ENCODE data around the gene C3orf80.
"Not testable (repeated sequence)": the region's sequence is repeated elsewhere in the genome, so short reads cannot be mapped to it uniquely, and the experiment has no call there.

The C3orf80 gene

GRCh38 chr3:160225176-160226025, at the start of gene C3orf80:
Gene C3orf80, plus strand, starts transcription at chr3:160225422. Its CDS starts 214 bp downstream, at chr3:160225636.
- DNase-seq (ENCODE audit: insufficient read length, low spot score) (peak; percentile 46), FAIRE-seq (peak; percentile 98)

- FAIRE-seq, result no peak
Measured at GRCh38 chr3:160176923-160177322, 48.3 kb upstream of the C3orf80 start.

GRCh38 chr3:160178661-160179060, 46.6 kb upstream of the C3orf80 start:
- FAIRE-seq; DNase-seq (ENCODE audit: insufficient read length, low spot score): not testable (repeated sequence)

More at GRCh38 chr3:160176923-160177322, 48.3 kb upstream of the C3orf80 start:
- no peak for DNase-seq (ENCODE audit: insufficient read length, low spot score)

GRCh38 chr3:160179403-160179802, 45.8 kb upstream of the C3orf80 start:
- DNase-seq (ENCODE audit: insufficient read length, low spot score); FAIRE-seq: not testable (repeated sequence)

- FAIRE-seq, result no peak
- no peak for DNase-seq (ENCODE audit: insufficient read length, low spot score)
Measured at GRCh38 chr3:160179906-160180305, 45.3 kb upstream of the C3orf80 start.

- FAIRE-seq (peak; percentile 51), DNase-seq (ENCODE audit: insufficient read length, low spot score) (peak; percentile 51)
Measured at GRCh38 chr3:160180581-160181216, 44.5 kb upstream of the C3orf80 start.

- FAIRE-seq, result no peak
- no peak for DNase-seq (ENCODE audit: insufficient read length, low spot score)
Measured at GRCh38 chr3:160183345-160184076, 41.7 kb upstream of the C3orf80 start.

- no peak for FAIRE-seq
- DNase-seq (ENCODE audit: insufficient read length, low spot score), result no peak
Measured at GRCh38 chr3:160184655-160185054, 40.6 kb upstream of the C3orf80 start.

- no peak for FAIRE-seq
Measured at GRCh38 chr3:160185751-160186150, 39.5 kb upstream of the C3orf80 start.

GRCh38 chr3:160187288-160187687, 37.9 kb upstream of the C3orf80 start:
- FAIRE-seq (no peak), DNase-seq (ENCODE audit: insufficient read length, low spot score) (no peak)

More at GRCh38 chr3:160185751-160186150, 39.5 kb upstream of the C3orf80 start:
- DNase-seq (ENCODE audit: insufficient read length, low spot score), result no peak

GRCh38 chr3:160192310-160193029, 32.8 kb upstream of the C3orf80 start:
- DNase-seq (ENCODE audit: insufficient read length, low spot score) (no peak), FAIRE-seq (no peak)

GRCh38 chr3:160193644-160194192, 31.5 kb upstream of the C3orf80 start:
- FAIRE-seq, result no peak
- DNase-seq (ENCODE audit: insufficient read length, low spot score), result no peak

GRCh38 chr3:160194438-160194837, 30.8 kb upstream of the C3orf80 start:
- DNase-seq (ENCODE audit: insufficient read length, low spot score) (no peak), FAIRE-seq (no peak)

- DNase-seq (ENCODE audit: insufficient read length, low spot score), result no peak
- FAIRE-seq, result no peak
Measured at GRCh38 chr3:160195106-160195505, 30.1 kb upstream of the C3orf80 start.

- no peak for FAIRE-seq
Measured at GRCh38 chr3:160196511-160197104, 28.6 kb upstream of the C3orf80 start.

GRCh38 chr3:160199108-160199507, 26.1 kb upstream of the C3orf80 start:
- DNase-seq (ENCODE audit: insufficient read length, low spot score) (no peak), FAIRE-seq (no peak)

More at GRCh38 chr3:160196511-160197104, 28.6 kb upstream of the C3orf80 start:
- no peak for DNase-seq (ENCODE audit: insufficient read length, low spot score)

GRCh38 chr3:160200353-160200752, 24.9 kb upstream of the C3orf80 start:
- DNase-seq (ENCODE audit: insufficient read length, low spot score) (no peak), FAIRE-seq (no peak)

- not testable (repeated sequence) for FAIRE-seq
Measured at GRCh38 chr3:160204396-160205011, 20.7 kb upstream of the C3orf80 start.

GRCh38 chr3:160205606-160206005, 19.6 kb upstream of the C3orf80 start:
- FAIRE-seq (no peak), DNase-seq (ENCODE audit: insufficient read length, low spot score) (no peak)

More at GRCh38 chr3:160204396-160205011, 20.7 kb upstream of the C3orf80 start:
- DNase-seq (ENCODE audit: insufficient read length, low spot score), result not testable (repeated sequence)

All from HTR-8/SVneo (cell line).